HG02588 (cell line): Measurements from ENCODE around the gene TSHZ3.

Experiments
- ATAC-seq: cut with Tn5 transposase; IDR thresholded peaks from one replicate; pipeline ENCODE4 v1.9.1; 2021; ENCODE audit warnings: mild to moderate bottlenecking, moderate library complexity; ENCODE audit not compliant: unreplicated experiment

The TSHZ3 gene

DNA sequence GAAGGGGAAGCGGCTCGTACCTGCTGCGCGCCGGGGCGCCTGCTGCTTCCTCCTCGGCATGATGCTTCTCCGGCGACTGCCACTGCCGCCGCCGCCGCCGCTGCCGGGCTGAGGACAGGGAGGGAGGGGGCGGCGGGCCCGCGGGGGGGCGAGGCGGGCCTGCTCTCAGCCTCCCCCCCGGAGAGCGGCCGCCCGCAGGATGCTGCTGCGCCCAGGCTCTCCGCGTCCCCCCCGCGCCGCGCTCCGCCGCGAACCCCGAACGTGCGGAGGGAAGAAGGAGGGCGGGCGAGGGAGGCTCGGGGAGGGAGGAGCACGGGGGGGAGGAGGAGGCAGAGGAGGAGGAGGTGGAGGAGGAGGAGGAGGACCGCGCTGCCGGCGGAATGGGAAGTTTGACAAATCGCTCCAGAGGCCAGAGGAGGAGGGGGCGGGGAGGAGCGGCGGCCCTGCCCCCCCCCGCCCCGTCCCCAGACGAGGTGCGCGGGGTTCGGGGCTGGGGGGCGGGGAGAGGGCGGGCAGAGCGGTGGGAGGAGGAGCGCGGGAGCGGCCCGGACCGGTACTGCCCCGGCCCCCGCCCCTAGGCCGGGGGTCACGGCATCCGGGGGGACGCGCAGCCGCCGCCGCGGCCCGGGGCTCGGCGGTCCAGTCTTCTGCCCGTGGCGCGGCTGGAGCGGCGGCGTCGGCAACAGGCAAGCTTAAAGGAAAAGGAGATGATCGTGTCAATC lies at the start of gene TSHZ3:
TSS of gene TSHZ3 (minus strand) at position 277 of the 722 bp plus-strand sequence. CDS start at position 60, 217 bp downstream.
- ATAC-seq, result no peak

DNA sequence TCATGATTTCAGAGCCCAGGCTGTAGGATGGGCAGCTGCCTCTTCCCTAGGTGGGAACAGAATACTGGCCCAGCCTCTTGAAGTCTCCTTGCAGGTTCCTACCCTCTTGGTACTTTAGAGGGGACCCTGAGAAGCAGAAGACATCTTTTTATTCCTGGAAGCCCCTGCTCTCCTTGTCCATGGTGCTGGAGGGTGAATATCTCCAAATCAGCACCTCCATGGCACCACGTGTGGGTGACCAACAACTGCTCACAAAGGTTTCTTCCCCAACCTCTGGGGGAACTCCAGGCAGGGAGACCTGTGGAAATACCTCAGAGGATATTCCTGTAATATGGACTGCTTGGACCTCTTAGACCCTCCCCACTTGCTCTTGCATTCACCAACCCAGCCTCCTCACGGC lies 48.1 kb upstream of the TSHZ3 start:
- no peak for ATAC-seq

- no peak for ATAC-seq
Observed at GRCh38 chr19:31392464-31392863, 43.2 kb upstream of the TSHZ3 start.

- no peak for ATAC-seq
Observed at GRCh38 chr19:31391518-31391917, 42.3 kb upstream of the TSHZ3 start.

- no peak for ATAC-seq
Observed at GRCh38 chr19:31390711-31391110, 41.5 kb upstream of the TSHZ3 start.

DNA sequence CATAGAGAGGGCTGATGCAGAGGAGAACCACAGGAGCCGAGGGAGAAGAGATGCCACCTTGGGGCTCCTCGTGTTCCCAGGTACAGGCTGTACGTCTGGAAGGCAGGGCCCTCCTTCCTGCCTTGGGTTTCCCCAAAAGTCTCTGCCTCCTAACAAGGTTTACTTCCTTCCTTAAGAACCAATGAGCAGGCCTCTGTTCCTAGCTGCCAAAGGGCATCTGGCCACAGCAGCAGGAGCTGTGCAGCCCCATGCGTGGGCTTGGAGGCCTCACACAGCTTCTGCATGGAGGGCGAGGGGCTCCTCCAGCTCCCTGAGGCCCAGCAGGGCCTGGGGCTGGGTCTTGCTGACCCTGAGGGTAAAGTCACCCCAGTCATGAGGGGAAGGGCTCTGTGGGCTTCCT lies 40.6 kb upstream of the TSHZ3 start:
- no peak for ATAC-seq

DNA sequence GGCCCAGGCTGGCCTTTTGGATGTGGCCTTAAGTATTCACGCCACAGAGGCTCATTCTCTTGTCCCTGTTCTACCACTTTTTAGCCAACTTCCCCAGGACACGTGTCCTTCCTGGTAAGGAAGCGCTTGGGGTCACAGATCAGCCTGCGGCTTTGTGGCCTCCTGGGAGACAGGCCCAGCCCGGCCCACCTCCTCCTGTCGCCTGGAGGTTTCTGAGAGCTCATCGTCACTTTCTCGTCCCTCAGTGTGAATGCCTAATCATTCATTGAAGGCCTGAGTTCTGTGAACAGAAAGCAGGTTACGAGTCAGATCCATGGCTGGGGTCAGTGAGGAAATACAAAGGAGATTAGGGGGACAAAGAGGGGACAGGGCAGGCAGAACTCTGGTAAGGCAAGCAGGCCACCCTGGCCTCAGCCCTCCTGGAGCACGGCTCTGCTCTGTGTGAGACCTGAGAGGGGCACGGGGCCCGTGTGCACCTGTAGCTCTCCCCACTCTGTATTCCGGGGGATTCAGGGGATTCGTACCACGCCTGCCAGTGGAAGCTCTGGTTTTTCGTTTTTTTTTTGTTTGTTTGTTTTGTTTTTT lies 38.6 kb upstream of the TSHZ3 start:
- ATAC-seq, result no peak

DNA sequence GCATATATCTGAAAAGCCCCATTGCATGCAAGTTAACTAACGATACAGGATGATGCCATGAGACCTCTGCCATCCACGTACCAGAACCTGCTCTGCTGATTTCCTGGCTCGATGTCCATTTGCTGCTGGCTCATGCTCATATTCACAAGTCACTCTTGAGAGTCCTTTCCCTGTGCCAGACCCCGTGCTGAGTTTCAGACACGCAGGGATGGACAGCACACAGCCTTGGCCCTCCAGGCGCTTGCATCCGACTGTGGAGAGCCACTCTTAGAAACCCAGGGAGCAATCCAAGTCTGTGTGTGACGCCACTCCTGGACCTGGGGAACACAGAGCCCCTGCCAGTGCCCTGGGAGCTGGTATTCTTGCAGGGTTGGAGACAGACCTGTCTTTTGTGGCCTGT lies 37.6 kb upstream of the TSHZ3 start:
- no peak for ATAC-seq

GRCh38 chr19:31385744-31386143 lies 36.5 kb upstream of the TSHZ3 start:
- no peak for ATAC-seq

DNA sequence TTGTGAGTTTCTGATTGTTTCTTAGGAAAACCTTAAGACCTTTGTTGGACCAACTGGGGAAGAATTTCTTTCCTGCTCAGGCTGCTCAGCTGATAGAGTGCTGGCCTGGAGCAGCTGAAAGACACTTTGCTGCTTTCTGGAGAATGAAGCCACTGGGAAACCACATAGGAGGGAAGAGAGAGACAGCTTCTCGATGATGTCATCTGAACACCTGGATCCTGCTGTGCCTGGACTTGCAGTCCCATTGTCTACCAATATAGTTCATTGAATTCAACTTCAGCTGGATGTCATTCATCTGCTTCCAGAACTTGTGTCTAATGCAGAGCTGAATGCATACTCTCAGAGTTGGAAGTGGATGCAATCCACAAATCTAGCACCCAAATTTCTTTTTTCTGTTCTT lies 34.3 kb upstream of the TSHZ3 start:
- ATAC-seq, result no peak

DNA sequence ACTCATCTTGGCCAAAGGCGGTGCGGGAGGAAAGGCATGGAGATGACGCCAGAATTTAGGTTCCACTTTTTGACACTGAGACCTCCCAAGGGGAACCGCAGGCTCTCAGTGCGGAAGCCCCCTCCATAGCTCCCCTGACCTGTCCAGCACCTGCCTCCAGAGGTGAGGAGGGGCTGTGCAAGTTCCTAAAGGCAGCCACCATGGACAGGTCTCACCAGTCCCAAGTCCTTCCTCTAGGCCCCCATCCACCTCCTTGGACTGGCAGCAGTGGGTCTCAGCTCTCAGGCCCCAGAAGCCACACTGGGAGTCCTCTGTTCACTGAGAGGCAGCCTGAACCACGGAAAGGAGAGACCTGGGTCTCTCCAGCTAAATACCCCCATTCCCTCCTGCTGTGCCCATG lies 31.6 kb upstream of the TSHZ3 start:
- ATAC-seq, result no peak

GRCh38 chr19:31378404-31378803 lies 29.2 kb upstream of the TSHZ3 start:
- no peak for ATAC-seq

DNA sequence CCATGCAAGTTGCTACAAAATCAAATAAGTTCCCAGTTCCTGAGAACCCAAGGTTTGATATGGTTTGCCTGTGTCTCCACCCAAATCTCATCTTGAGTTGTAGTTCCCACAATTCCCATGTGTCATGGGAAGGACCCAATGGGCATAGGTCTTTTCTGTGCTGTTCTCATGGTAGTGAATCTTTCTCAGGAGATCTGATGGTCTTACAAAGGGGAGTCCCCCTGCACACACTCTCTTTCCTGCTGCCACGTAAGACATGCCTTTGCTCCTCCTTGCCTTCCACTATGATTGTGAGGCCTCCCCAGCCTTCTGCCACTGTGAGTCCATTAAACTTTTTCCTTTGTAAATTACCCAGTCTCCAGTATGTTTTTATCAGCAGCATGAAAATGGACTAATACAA lies 28.5 kb upstream of the TSHZ3 start:
- ATAC-seq, result no peak

DNA sequence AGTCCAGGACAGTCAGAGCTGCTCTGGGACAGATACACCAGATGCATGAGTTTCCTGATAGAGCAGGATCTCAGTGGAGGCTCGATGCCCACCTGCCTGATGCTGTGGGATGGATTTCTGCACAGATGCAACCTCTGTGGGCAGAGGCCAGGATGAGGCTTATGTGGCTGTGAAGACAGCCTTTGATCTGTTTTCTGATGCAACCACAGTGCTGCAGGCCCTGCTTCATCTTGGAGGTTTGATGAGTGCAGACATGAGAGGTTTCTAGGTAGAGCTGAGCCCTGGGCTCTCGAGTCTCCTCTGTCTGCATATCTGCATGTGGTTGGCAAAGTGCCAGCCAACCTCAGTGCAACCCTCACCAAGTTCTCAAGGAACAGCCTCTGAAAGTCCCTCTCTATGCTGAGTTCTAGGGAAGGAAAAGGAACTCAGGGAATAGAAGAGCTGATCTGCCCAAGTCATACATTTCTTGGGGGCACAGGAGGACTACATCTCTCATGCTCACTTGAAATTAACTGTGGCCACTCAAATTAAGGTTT lies 23.1 kb upstream of the TSHZ3 start:
- ATAC-seq, result no peak

- ATAC-seq, result no peak
Observed at GRCh38 chr19:31370216-31370615, 21.0 kb upstream of the TSHZ3 start.

DNA sequence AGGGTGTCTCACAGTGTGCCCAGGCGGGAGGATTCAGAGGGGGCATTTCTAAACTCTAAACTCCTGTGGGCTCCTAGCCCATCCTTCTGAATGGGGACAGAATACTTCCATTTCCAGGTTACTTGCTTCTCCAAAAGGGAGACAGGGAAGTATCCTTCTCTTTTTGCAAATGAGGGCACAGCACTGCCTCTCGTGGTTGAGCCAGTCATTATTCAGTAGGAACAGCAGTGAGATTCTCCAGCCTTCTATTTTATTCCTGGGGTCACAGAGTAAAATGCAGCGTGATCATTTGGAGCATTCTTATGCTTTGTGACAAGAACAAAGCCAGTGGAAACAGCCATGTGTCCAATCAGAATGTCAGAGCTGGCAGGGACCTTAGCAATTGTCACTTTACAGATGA lies 15.7 kb upstream of the TSHZ3 start:
- no peak for ATAC-seq

GRCh38 chr19:31361728-31362127 lies 12.5 kb upstream of the TSHZ3 start:
- no peak for ATAC-seq

DNA sequence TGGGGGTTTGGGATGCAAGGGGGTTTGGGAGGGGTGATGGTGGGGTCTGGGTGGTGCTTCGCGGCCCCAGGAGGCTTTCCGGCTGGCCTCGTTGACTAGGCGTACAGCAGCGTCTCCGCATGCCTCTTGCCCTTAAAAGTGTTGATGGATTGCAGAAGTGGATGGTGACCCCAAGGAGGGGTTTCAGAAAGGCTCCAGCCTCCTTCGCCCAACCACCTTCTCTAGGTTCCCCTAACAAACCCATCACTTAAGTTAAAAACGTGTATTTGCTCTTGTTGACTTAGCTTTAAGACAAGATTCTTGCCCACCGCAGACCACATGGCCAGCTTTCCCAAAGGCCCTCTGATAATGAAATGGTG lies 8.1 kb upstream of the TSHZ3 start:
- no peak for ATAC-seq

DNA sequence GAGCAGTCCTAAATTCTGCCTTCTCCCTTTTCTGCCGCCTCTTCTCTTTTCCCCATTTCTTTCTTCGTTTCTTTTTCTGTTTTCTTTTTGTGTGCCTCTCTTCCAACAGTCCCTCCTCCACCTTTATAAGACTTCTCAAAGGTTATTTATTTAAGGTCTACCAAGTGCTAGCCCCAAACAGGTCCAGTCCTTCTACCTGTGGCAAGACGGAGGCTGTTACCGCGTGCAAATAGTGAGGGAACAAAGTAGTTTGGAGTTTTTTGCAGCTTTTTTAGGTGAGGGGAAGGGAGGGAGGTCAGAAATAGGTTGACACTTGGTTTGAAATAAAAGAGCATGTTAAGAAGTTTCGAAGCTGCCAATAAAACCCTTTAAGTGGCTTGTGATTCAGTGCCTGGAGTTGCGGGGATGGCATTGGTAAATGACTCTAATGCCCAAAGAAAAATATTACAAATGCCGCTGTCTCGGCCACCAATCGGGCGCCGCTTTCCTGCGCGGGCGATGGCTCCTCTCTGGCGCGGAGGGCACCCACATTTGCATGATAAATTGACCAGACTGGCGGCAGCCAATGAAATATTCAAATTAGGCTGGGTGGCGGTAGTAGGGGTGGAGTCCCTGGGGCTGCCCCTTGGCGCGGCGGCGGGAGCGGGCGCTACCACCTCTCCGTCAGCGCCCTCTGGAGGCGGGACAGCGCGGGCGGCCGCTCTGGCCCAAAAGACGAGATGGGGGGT lies 7.5 kb upstream of the TSHZ3 start:
- ATAC-seq, result no peak

DNA sequence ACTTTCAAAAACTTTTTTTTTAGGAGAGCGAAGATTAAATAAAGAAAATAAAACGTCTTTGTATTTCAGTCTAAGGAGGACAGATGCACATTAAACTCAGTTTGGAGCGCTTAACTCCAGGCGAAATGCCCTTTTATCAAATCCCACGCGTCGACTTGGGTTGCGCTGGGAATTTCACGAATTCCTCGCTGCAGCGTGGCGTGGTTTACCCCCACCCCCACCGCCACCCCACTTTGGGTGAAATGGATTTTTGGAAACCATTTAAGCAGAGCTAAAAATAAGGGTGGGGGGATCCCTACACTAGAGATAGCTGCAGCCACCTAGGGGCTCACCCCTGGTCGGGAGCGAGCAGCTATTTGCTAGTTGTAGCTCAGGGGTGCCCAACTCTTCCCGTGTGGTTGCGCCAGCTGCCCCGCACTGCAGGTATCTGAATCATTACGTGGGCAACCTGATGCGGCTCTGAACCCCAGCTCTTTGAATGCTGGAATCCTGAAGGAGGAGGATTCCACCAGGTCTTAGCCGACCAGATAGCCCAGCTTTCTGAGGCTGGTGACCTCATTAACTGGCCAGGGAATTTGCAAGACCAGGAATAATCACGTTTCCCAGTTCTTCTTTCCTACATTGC lies 6.5 kb upstream of the TSHZ3 start:
- ATAC-seq, result no peak

DNA sequence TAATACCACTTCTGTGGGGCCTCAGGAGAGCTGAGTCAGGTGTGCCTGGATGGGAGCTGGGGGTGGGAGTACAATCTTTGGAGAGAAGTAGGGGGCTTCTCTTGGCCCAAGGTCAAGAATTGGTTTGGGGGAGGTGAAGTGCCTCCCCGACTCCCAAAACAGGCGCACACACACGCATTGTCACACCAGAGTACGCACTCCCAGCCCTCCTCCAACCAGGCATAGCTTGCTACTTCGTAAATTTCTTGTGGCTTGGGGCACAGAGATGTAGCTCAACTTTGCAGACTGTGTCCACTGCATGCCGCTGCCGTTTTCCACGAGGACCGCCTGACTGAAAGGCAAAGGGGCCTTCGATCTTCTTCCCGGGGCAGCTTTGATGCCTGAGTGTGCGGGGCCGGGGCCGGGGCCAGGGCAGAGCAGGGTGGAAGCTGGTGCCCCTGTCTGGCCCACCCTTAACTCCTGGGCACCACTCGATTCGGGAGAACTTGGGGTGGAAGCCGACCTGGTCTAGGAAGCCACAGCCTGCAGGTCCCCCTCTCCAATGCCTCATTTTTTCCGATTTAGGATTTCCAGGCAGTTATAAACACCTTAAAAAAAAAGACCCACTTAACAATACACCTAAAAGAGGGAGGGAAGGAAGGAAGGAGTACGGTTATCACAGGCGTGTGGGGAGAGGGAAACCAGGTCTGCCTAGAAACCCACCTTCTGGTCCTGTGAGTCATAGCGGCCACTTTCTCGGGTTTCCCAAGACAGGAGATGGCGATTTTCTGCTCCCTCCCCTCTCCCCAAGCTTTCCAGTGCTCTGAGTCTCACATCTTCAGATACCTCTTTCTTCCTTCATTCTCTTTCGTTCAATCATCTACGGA lies 5.8 kb upstream of the TSHZ3 start:
- ATAC-seq, result no peak
